ENCODE data around the gene ZNF184. TPM values are rescaled to one million over a fixed set of nuclear protein-coding genes. Genes with fewer than 3 reads are reported as not detected.

Gene ZNF184
- total RNA-seq, 1 experiment from 2014 or later, result 10.2 TPM

GRCh38 chr6:27492631-27493190, 19.8 kb upstream of the ZNF184 start:
- Histone ChIP-seq H3K79me2 (ENCODE audit: low read length) (no peaks in the 10 kb centered on the region), H3K9me3 (ENCODE audit: low read length) (no peaks in the 10 kb centered on the region), H4K20me1 (ENCODE audit: low read length) (no peaks in the 10 kb centered on the region), H3K4me1 (ENCODE audit: insufficient read depth, low read length) (no peaks in the 10 kb centered on the region), H3K9me2 (replicated peaks; ENCODE audit: low read length) (no peaks in the 10 kb centered on the region), H2AFZ (ENCODE audit: low read length) (no peak overlapping the region), H3K27ac (ENCODE audit: low read length) (no peak overlapping the region), H3K36me3 (ENCODE audit: low read depth, low read length) (no peaks in the 10 kb centered on the region), H3F3A (ENCODE audit: low read length, unreplicated experiment) (no peaks in the 10 kb centered on the region), H3K9ac (ENCODE audit: low read length) (no peak overlapping the region), H3K4me3 (ENCODE audit: low read length) (no peak overlapping the region), H3K4me2 (ENCODE audit: low read length) (no peak overlapping the region), H3K27me3 (ENCODE audit: low read length) (no peaks in the 10 kb centered on the region)
- no TSS peak for BruUV-seq (replicated peaks)
- DNase-seq, result no peak
- POLR2A ChIA-PET (ENCODE audit: unreplicated experiment), result no interaction called here
- ATAC-seq, result no peak
- CTCF ChIA-PET, result no interaction called here
- intact Hi-C loops (cut with micrococcal nuclease), result no loop called here
- TF ChIP-seq, protein P1, sequence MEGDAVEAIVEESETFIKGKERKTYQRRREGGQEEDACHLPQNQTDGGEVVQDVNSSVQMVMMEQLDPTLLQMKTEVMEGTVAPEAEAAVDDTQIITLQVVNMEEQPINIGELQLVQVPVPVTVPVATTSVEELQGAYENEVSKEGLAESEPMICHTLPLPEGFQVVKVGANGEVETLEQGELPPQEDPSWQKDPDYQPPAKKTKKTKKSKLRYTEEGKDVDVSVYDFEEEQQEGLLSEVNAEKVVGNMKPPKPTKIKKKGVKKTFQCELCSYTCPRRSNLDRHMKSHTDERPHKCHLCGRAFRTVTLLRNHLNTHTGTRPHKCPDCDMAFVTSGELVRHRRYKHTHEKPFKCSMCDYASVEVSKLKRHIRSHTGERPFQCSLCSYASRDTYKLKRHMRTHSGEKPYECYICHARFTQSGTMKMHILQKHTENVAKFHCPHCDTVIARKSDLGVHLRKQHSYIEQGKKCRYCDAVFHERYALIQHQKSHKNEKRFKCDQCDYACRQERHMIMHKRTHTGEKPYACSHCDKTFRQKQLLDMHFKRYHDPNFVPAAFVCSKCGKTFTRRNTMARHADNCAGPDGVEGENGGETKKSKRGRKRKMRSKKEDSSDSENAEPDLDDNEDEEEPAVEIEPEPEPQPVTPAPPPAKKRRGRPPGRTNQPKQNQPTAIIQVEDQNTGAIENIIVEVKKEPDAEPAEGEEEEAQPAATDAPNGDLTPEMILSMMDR (conservative IDR thresholded peaks at IDR 0.05; ENCODE audit: low read depth, low read length), result no peak
- TF ChIP-seq EZH2 (IDR thresholded peaks at IDR 0.05; ENCODE audit: low read length, unreplicated experiment), result no peak
- TF ChIP-seq EZH2phosphoT487 (IDR thresholded peaks at IDR 0.05; ENCODE audit: borderline replicate concordance, low read length), result no peak

DNA sequence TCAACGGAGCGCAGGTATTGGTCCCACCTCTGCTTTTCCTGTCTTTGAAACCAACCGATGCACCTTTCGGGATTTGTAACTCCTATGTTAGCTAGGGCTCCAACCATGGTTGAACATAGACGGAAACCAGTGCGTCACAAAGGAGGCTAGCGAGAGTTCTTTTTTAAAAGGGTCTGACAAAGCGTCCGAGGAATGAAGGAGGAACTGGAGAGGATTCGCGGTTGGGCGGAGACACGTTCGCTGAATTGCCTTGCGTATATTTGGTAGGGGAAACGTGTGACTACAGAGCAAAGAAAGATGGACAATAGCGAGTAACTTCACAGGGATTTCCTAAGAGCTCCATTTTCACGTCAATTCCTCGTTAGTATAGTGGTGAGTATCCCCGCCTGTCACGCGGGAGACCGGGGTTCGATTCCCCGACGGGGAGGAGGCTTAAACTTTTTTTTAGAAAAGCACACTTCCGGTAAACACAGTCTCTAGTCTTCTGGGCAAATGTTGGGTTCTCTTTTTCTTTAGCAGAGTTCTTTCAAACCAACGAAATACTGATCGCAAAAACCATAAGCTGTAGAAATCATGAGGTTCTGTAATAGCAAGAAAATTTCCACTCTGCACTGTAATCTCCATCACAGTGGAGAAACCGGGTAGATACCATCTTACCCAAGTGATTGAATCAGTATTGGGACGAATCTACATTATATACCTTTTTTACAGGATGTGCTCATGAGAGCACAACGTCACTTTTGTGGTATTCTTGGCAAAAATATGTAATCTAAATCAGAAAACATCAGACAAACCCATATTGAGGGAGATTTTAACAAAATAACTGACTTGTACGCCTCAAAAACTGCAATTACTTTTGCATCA, 6.6 kb upstream of the ZNF184 start:
- Histone ChIP-seq H3K9me2 (replicated peaks; ENCODE audit: low read length) (no peaks in the 10 kb centered on the region), H3K27ac (ENCODE audit: low read length) (peak overlapping the region; percentile 81), H3K4me1 (ENCODE audit: insufficient read depth, low read length) (peaks cover 8% of the 10 kb centered on the region; the same call in 1 of the 2 replicates), H2AFZ (ENCODE audit: low read length) (peak overlapping the region; percentile 91), H3K36me3 (ENCODE audit: low read depth, low read length) (no peaks in the 10 kb centered on the region), H3K4me2 (ENCODE audit: low read length) (peak overlapping the region; percentile 80), H3K9me3 (ENCODE audit: low read length) (no peaks in the 10 kb centered on the region), H3K4me3 (ENCODE audit: low read length) (peak overlapping the region; percentile 83), H3K79me2 (ENCODE audit: low read length) (no peaks in the 10 kb centered on the region), H3K9ac (ENCODE audit: low read length) (peak overlapping the region; percentile 76), H3K27me3 (ENCODE audit: low read length) (no peaks in the 10 kb centered on the region), H4K20me1 (ENCODE audit: low read length) (no peaks in the 10 kb centered on the region), H3F3A (ENCODE audit: low read length, unreplicated experiment) (no peaks in the 10 kb centered on the region)
- DNase-seq (peak; percentile 89), ATAC-seq (peak; percentile 71)
- ChIA-PET CTCF (no interaction called here), POLR2A (ENCODE audit: unreplicated experiment) (interaction anchor here (0.5 kb wide), 1 partner anchor 326 kb away, joined by 3 read pairs; no protein-coding TSS in a partner anchor)
- TF ChIP-seq EZH2phosphoT487 (IDR thresholded peaks at IDR 0.05; ENCODE audit: borderline replicate concordance, low read length), result no peak
- TF ChIP-seq EZH2 (IDR thresholded peaks at IDR 0.05; ENCODE audit: low read length, unreplicated experiment), result no peak
- TF ChIP-seq, protein P1 (conservative IDR thresholded peaks at IDR 0.05; ENCODE audit: low read depth, low read length), result no peak
- intact Hi-C loops (cut with micrococcal nuclease), result loop anchor here (1.0 to 10.0 kb wide), 6 partner anchors 24 to 273 kb away; partner anchors contain the start of gene POM121L2
- TSS peak; percentile 66 for BruUV-seq (replicated peaks)
